WTC11 (cell line): Measurements from ENCODE around the gene KRT28. TPM values are rescaled to one million over a fixed set of nuclear protein-coding genes. Genes with fewer than 3 reads are reported as not detected.

ENCODE experiments used
- ATAC-seq: fragments of 200-7000 bp; cut with Tn5 transposase; 2 replicates; pipeline ENCODE4 v1.10.0; 2021; ENCODE audit warnings: mild to moderate bottlenecking, moderate library complexity
- CTCF ChIA-PET: fragments of 300-600 bp; sonication (Branson Sonifier 250); formaldehyde crosslinking; loops from one replicate; lab custom pipeline; 2021; ENCODE audit warnings: antibody characterized with exemption; lab: Charles Lee
- POLR2A ChIA-PET: fragments of 350-600 bp; sonication (Branson Sonifier 250); formaldehyde crosslinking; loops from one replicate; lab custom pipeline; 2021; ENCODE audit warnings: antibody characterized with exemption; lab: Charles Lee
- DNase-seq: peaks from one replicate; pipeline ENCODE4 v3.0.0; 2021; ENCODE audit warnings: low spot score
- H3K27ac Mint-ChIP-seq: 2 replicates; pipeline ENCODE4 v1.8.0; 2021; ENCODE audit warnings: mixed read lengths
- H3K27me3 Mint-ChIP-seq: 2 replicates; pipeline ENCODE4 v1.8.0; 2021; ENCODE audit warnings: low read depth, mild to moderate bottlenecking, moderate library complexity, mixed read lengths
- H3K36me3 Mint-ChIP-seq: 2 replicates; pipeline ENCODE4 v1.8.0; 2021; ENCODE audit warnings: mixed read lengths
- H3K4me1 Mint-ChIP-seq: 2 replicates; pipeline ENCODE4 v1.8.0; 2022; ENCODE audit warnings: mixed read lengths
- H3K4me3 Mint-ChIP-seq: 2 replicates; pipeline ENCODE4 v1.8.0; 2021; ENCODE audit warnings: mild to moderate bottlenecking, moderate library complexity, mixed read lengths
- H3K9me3 Mint-ChIP-seq: 2 replicates; pipeline ENCODE4 v1.8.0; 2021; ENCODE audit warnings: mixed read lengths
- ATF2 ChIP-seq: sonication (generic); formaldehyde crosslinking; IDR thresholded peaks from 2 replicates; pipeline ENCODE4 v1.8.1; 2022; ENCODE audit warnings: low read depth, missing genetic modification reagents, borderline replicate concordance
- CBFB ChIP-seq: sonication (generic); formaldehyde crosslinking; IDR thresholded peaks from 2 replicates; pipeline ENCODE4 v1.8.1; 2022; ENCODE audit warnings: mild to moderate bottlenecking, low read depth, missing genetic modification reagents
- CREB1 ChIP-seq: sonication (generic); formaldehyde crosslinking; IDR thresholded peaks from 2 replicates; pipeline ENCODE4 v1.8.0; 2023; ENCODE audit warnings: mild to moderate bottlenecking, missing genetic modification reagents
- E2F1 ChIP-seq: sonication (generic); formaldehyde crosslinking; IDR thresholded peaks from 2 replicates; pipeline ENCODE4 v1.8.0; 2022; ENCODE audit warnings: mild to moderate bottlenecking, missing genetic modification reagents
- ERG ChIP-seq: fragments of 250-450 bp; sonication (Bioruptor Pico); IDR thresholded peaks from 2 replicates; pipeline ENCODE4 v1.8.0; 2021; ENCODE audit warnings: mild to moderate bottlenecking
- FOXP4 ChIP-seq: sonication (generic); formaldehyde crosslinking; IDR thresholded peaks from 2 replicates; pipeline ENCODE4 v1.8.0; 2022; ENCODE audit warnings: mild to moderate bottlenecking, missing genetic modification reagents
- NFE2L1 ChIP-seq: sonication (generic); formaldehyde crosslinking; IDR thresholded peaks from 2 replicates; pipeline ENCODE4 v1.8.1; 2023; ENCODE audit warnings: missing genetic modification reagents
- NR2C2 ChIP-seq: sonication (generic); formaldehyde crosslinking; IDR thresholded peaks from 2 replicates; pipeline ENCODE4 v1.8.0; 2022; ENCODE audit warnings: mild to moderate bottlenecking, missing genetic modification reagents
- SMAD3 ChIP-seq: sonication (generic); formaldehyde crosslinking; IDR thresholded peaks from 2 replicates; pipeline ENCODE4 v1.8.0; 2022; ENCODE audit warnings: missing genetic modification reagents, mild to moderate bottlenecking, borderline replicate concordance
- STAT6 ChIP-seq: sonication (generic); formaldehyde crosslinking; conservative IDR thresholded peaks from 2 replicates; pipeline ENCODE4 v1.8.1; 2023; ENCODE audit warnings: mild to moderate bottlenecking, low read depth, missing genetic modification reagents, moderate library complexity
- USF2 ChIP-seq: sonication (generic); formaldehyde crosslinking; IDR thresholded peaks from 2 replicates; pipeline ENCODE4 v1.8.1; 2023; ENCODE audit warnings: mild to moderate bottlenecking, missing genetic modification reagents, moderate library complexity
- ZNF219 ChIP-seq: sonication (generic); formaldehyde crosslinking; IDR thresholded peaks from 2 replicates; pipeline ENCODE4 v1.8.0; 2023; ENCODE audit warnings: missing genetic modification reagents, mild to moderate bottlenecking, borderline replicate concordance
- ZNF232 ChIP-seq: sonication (generic); formaldehyde crosslinking; IDR thresholded peaks from 2 replicates; pipeline ENCODE4 v1.8.0; 2022; ENCODE audit warnings: mild to moderate bottlenecking, missing genetic modification reagents
- ZSCAN18 ChIP-seq: fragments of 250-450 bp; sonication (Bioruptor Pico); IDR thresholded peaks from 2 replicates; pipeline ENCODE4 v2.1.2; 2022; ENCODE audit warnings: mild to moderate bottlenecking, moderate library complexity
- total RNA-seq: library from RNA; stranded (reverse); gene quantifications from 3 replicates; pipeline ENCODE4 v1.2.3, GENCODE V29; 2021

Gene KRT28
- total RNA-seq, 1 experiment from 2014 or later: not detected

- peaks cover 9% of the 10 kb centered on the region for H3K27me3 Mint-ChIP-seq
- POLR2A ChIA-PET: no interaction called here
- no peaks in the 10 kb centered on the region for H3K4me1 Mint-ChIP-seq
- no peak overlapping the region for H3K27ac Mint-ChIP-seq
- ATAC-seq (no peak), DNase-seq (no peak)
- no peaks in the 10 kb centered on the region for H3K36me3 Mint-ChIP-seq
- H3K4me3 Mint-ChIP-seq: no peak overlapping the region
- CTCF ChIA-PET: interaction anchor here (0.5 to 1.5 kb wide), 2 partner anchors 9 to 555 kb away, joined by 4 read pairs; no protein-coding TSS in a partner anchor
- H3K9me3 Mint-ChIP-seq: no peaks in the 10 kb centered on the region
- no peak for TF ChIP-seq SMAD3 (CRISPR knock-in tag)
- TF ChIP-seq USF2 (CRISPR knock-in tag): no peak
- TF ChIP-seq ERG (CRISPR knock-in tag): no peak
- TF ChIP-seq NR2C2 (CRISPR knock-in tag): no peak
- no peak for TF ChIP-seq E2F1 (CRISPR knock-in tag)
- TF ChIP-seq ZNF219 (CRISPR knock-in tag): no peak
- no peak for TF ChIP-seq ATF2
- TF ChIP-seq NFE2L1 (CRISPR knock-in tag): no peak
- TF ChIP-seq FOXP4 (CRISPR knock-in tag): no peak
- no peak for TF ChIP-seq CBFB (CRISPR knock-in tag)
- no peak for TF ChIP-seq CREB1
- TF ChIP-seq ZSCAN18 (CRISPR knock-in tag): no peak
- no peak for TF ChIP-seq ZNF232 (CRISPR knock-in tag)
- TF ChIP-seq STAT6 (CRISPR knock-in tag): no peak
- TF ChIP-seq, all 79 proteins: peak for 0
Measured at GRCh38 chr17:40795019-40795667, 4.6 kb downstream of the KRT28 start.
